ENCODE data around the gene STAMBPL1.

GRCh38 chr10:88913788-88914187, 33.7 kb downstream of the STAMBPL1 start:
- TF ChIP-seq POLR2AphosphoS5 (IDR thresholded peaks at IDR 0.05) (no peak), CTCF (IDR thresholded peaks at IDR 0.05) (no peak), POLR2A (IDR thresholded peaks at IDR 0.05) (no peak)
